ENCODE data around the gene MKNK2.

DNA sequence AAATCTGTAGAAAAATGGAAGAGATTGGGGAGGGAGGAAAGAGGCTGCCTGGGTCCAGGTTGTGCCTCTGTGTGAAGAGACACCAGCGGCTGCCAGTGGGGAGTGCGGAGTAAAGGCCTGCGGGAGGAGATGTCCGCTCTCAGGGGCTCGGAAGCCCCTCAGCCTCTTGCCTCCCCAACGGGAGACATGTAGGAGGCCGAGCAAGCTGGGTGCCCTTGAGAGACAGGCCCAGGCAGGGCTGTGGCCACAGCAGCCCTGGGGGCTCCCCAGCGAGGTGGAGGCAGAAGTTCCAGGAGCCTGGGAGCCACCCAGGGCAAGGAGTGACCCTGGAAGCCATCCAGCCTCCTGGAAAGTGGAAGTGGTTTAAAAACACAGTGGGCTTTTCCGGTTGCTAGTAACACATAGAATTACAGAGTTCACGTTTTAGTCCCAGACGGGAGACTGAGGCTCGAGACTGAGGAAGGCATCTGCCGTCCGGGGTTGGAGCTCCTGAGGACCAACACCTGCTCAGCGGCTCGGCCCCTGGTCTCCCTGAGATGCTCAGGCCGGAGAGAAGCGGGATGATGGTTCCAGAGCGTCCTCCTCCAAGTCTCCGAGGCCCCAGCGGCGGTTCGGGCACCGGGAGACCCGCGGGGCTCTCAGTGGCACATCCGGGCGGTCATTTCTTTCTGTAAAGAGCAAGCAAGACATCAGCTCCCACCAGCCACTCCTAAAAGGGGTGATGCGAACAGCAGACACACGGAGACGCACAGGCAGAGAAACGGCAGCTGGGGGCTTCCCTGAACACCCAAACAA, 21.9 kb upstream of the MKNK2 start:
- no peak for TF ChIP-seq SUZ12 (IDR thresholded peaks at IDR 0.05; ENCODE audit: extremely low read depth, insufficient read depth, insufficient read length)
- no peak for TF ChIP-seq YY1 (IDR thresholded peaks at IDR 0.05; ENCODE audit: insufficient read depth, insufficient read length)
- TF ChIP-seq ZNF274 (IDR thresholded peaks at IDR 0.05; ENCODE audit: low read depth, low read length), result no peak

Measured in NT2/D1 (cell line).